Measurements from ENCODE around the gene ERGIC1.

DNA sequence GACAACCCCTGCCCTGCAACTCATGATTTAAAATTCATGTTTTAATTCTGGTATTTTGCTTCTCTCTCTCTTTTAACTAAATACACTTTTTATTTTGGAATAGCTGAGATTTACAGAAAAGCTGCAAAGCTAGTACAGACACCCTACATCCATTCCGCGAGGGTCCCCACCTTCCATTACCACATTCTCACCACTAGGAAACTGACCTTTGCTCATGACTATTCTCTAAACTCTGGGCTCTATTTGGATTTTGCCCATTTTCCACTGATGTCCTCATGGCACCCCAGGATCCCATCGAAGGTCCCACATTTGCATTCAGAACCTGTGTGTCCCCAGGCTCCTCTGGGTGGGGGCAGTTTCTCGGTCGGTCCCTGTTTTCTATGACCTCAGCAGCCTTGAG is 11.5 kb downstream of the ERGIC1 start:
- TF ChIP-seq, protein P1, sequence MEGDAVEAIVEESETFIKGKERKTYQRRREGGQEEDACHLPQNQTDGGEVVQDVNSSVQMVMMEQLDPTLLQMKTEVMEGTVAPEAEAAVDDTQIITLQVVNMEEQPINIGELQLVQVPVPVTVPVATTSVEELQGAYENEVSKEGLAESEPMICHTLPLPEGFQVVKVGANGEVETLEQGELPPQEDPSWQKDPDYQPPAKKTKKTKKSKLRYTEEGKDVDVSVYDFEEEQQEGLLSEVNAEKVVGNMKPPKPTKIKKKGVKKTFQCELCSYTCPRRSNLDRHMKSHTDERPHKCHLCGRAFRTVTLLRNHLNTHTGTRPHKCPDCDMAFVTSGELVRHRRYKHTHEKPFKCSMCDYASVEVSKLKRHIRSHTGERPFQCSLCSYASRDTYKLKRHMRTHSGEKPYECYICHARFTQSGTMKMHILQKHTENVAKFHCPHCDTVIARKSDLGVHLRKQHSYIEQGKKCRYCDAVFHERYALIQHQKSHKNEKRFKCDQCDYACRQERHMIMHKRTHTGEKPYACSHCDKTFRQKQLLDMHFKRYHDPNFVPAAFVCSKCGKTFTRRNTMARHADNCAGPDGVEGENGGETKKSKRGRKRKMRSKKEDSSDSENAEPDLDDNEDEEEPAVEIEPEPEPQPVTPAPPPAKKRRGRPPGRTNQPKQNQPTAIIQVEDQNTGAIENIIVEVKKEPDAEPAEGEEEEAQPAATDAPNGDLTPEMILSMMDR (IDR thresholded peaks at IDR 0.05; ENCODE audit: insufficient read depth, low read length, poor library complexity, severe bottlenecking), result no peak
- no peak for TF ChIP-seq EZH2phosphoT487 (conservative IDR thresholded peaks at IDR 0.05; ENCODE audit: low read length)
